Heart left ventricle (tissue), 13 donors: Measurements from ENCODE around the gene AGTR2.

Experiments used
- POLR2A ChIP-seq, 2 donors: fragments of 450-650 bp; IDR thresholded peaks; one replicate each; pipeline ENCODE4 v1.6.1; 2017; ENCODE audit warnings: antibody characterized with exemption in 2 of 2, mild to moderate bottlenecking in 2 of 2, moderate library complexity in 2 of 2
- TF ChIP-seq, protein P1 (sequence below), 12 donors: fragments of 200-600 bp; sonication (generic) in 4 of 12; IDR thresholded peaks; one replicate each; pipeline versions ENCODE4 v1.5.0 to v1.8.0; 2018 to 2022; ENCODE audit warnings: antibody characterized with exemption in 12 of 12, mild to moderate bottlenecking in 5 of 12
- donor health status: ischemic (EF 13 %, LVEDD 7.1; RV severe dilation, severe dysfunction).
- donor health status: DM: no; HTN: yes; CAD: no.
- donor health status: DM: no; HTN: no; CAD: no.
- donor health status: ischemic (EF 25% LVEDD 6.9; RV normal size, moderate dysfunction).
- donor health status: ischemic (EF 25% LVEDD 5.7; RV mildly dilated, moderate dysfunction).
- donor health status: ischemic (EF 35%, LVEDD 5.7; RV mildly dilated, moderate dysfunction).
- donor health status: nonischemic (EF 11% LVEDD 7.7; RV severe dilation, severe dysfunction).
- donor health status: DM: yes; HTN: yes; CAD: no.
- donor health status: PGD.
- donor health status: ischemic (EF 29% LVEDD 5.4; RV normal size, mild dysfunction).
- donor health status: nonischemic (EF 23%, LVEDD 6.1; RV moderate dilation, normal function).

DNA sequence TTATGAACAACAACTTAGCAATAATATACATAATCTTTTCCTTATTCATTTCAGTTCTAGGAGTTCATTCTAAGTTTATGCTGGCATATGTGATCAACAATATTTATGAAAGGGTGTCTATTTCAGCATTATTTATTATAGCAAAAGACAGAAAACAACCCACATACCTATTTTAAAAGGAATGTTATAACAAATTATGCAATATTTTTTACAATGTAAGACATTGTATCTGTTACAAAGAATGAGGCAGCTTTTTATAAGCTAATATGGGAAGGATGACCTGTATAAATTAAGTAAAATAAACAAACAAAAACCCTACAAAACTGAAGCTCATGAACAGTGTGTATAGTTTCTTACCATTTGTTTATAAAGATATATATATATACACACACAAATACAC is 42.7 kb downstream of the AGTR2 start:
- TF ChIP-seq, protein P1, sequence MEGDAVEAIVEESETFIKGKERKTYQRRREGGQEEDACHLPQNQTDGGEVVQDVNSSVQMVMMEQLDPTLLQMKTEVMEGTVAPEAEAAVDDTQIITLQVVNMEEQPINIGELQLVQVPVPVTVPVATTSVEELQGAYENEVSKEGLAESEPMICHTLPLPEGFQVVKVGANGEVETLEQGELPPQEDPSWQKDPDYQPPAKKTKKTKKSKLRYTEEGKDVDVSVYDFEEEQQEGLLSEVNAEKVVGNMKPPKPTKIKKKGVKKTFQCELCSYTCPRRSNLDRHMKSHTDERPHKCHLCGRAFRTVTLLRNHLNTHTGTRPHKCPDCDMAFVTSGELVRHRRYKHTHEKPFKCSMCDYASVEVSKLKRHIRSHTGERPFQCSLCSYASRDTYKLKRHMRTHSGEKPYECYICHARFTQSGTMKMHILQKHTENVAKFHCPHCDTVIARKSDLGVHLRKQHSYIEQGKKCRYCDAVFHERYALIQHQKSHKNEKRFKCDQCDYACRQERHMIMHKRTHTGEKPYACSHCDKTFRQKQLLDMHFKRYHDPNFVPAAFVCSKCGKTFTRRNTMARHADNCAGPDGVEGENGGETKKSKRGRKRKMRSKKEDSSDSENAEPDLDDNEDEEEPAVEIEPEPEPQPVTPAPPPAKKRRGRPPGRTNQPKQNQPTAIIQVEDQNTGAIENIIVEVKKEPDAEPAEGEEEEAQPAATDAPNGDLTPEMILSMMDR (IDR thresholded peaks at IDR 0.05), result no peak
- no peak for TF ChIP-seq POLR2A (IDR thresholded peaks at IDR 0.05)
